GM18508 (cell line): ENCODE results near the gene LRPAP1.

Experiments used
- ATAC-seq: cut with Tn5 transposase; IDR thresholded peaks from one replicate; pipeline ENCODE4 v1.9.1; 2021; ENCODE audit warnings: moderate number of reproducible peaks; ENCODE audit not compliant: insufficient read depth, unreplicated experiment

The LRPAP1 gene

DNA sequence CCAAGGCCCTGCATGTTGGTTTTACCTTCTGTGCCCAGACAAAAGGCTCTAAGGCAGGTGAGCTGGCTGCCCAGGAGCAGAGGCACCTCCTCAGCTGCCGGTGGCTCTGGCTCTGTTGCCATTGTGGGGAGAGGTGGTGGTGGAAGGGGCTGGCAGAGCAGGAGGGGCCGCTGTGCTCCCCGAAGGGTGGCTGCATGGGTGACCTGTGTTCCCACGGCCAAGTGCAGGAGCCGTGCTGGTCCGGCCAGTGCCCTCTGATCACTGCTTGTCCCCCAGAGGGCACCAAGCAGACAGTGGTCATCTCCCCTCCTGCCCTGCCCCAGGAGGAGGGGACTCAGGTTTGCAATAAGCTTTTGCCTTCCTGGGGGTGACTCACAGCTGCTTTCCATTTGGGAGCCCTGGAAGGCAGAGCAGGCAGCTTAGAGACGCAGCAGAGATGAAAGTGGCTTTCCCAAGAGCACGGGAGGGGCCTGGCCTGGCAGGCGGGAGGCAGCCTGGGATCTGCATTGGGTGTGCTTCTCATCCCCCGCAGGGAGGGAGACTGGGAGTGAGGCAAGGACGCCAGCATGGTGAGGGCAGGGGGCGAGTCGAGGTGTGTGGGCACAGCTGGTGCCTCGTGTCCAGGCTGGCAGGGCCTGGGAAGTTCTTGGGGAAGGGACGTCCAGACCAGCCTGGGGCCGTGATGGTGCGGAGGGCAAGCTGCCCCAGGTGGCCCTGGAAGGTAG, 40.4 kb downstream of the LRPAP1 start:
- ATAC-seq = no peak

- no peak for ATAC-seq
Observed at GRCh38 chr4:3489451-3489962, 42.7 kb downstream of the LRPAP1 start.

GRCh38 chr4:3488820-3489219, 43.4 kb downstream of the LRPAP1 start:
- no peak for ATAC-seq

DNA sequence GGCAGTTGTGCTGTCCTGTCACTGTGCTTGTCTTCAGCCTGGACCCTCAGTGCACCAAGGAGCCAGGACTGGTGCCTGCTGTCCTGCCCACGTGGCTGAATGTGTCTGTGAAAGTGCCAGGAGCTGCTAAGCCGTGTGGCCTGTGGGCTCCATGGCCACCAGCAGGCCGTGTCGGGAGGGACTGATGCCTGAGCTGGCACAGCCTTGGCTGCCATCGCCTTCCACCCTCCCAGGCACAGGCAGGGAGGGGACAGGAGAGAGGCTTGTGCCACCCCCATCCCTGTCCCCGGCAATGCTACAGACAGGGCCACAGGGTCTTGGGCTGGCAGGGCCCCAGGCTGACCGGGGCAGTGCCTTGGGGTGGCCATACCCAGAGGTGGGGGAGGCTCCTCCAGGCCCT, 44.4 kb downstream of the LRPAP1 start:
- ATAC-seq = no peak

DNA sequence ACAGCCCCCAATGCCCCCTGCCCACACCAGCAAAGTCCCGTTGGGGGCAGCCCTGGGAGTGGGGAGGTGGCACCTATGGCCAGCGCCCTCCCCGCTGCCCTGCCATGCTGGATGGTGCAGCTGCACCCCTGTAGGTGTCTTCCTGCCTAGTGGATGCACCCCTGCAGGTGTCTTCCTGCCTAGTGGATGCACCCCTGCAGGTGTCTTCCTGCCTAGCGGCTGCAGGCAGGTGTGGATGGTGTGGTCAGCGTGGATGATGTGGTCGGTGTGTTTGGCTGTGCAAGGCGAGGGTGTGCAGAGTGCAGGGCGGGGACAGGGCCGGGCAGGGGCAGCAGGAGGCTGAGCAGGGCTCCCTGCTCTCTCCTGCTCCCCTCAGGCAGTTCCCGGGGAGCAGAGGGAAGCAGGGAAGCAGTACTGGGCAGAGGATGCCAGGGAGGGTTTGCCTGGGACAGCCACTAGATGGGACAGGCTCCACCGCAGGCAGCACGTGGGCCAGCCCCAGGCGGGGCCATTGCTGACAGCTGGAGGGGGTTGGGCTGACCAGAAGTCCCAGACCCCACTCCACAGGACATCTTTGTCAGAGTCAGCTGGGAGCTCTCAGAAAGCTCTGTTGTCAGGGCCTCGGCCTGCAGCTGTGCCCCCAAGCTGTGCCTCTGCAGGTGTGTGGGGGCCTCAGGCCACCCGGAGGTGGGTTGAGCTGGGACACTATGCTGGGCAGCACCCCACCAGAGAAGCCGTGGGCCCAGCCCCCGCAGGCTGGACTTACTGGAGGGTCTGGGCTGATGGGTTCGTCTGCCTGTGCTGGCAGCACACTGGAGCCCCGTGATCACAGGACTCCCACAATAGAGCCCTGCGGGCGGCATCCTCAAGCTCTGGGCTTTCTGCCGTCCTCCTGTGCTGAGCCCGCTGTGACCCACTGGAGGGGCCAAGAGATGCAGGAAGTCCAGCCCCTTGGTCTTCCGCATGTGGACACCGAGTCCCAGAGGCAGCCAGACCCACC, 45.4 kb downstream of the LRPAP1 start:
- ATAC-seq = no peak

DNA sequence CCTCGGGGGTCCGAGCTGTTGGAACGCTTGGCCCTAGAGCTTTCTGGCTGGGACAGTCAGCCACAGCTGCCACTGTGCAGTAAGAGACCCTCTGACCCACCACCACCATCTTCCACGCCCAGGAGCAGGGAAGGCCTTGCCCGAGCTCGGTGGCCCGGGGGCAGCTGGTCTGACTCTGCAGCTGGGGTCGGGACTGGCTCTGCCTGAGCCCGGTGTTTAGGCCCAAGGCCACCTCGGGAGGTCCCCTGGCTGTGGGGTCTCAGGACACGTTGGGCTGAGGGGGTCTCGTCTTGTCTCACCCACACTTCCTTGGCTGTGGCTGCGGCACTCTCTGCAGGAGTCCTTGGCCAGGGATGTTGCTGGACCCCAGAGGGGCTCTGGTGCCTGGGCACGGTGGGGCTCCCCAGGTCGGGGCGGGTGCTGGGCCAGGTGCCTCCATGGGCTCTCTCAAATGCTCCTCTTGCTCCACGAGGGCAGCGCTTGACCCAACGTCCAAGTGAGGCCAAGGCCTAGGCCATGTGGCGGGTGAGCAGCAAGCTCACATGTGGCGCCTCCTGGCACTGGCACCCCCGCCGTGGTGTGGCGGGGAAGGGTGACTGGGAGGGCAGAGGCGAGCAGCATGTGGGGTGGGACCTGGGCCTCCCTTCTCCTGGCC, 46.2 kb downstream of the LRPAP1 start:
- ATAC-seq = no peak

DNA sequence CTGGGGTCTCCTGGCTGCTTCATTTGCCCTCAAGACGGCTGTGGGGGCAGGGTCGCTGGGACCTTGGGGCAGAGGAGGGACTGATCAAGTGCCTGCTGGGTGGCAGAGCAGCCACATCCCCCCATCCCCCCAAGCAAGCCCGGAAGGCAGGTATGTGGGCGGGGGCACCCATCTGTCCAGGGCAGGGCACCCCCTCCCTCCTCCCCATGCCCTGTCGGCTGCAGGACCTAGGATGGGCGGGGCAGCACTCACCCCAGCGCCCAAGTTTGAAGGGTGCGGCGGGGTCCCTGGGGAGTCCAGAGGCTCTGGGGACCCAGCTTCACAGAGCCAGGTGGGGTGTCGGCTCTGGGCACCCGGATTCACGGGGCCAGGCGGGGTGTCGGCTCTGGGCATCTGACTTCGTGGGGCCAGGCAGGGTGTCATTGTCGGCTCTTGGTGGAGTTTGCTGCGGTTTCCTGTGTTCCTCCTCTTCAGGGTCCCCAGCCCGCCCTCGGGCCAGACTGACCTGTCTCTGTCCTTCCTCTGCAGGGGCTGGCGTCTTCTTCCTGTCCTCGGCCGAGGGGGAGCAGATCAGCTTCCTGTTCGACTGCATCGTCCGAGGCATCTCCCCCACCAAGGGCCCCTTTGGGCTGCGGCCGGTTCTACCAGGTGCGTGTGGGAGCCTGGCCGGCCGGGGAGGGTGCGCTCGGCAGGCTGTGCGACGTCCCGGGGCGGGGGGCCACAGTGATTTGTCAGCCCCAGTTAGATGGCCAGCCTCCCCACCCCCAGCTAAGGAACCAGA, 47.0 kb downstream of the LRPAP1 start:
- no peak for ATAC-seq

DNA sequence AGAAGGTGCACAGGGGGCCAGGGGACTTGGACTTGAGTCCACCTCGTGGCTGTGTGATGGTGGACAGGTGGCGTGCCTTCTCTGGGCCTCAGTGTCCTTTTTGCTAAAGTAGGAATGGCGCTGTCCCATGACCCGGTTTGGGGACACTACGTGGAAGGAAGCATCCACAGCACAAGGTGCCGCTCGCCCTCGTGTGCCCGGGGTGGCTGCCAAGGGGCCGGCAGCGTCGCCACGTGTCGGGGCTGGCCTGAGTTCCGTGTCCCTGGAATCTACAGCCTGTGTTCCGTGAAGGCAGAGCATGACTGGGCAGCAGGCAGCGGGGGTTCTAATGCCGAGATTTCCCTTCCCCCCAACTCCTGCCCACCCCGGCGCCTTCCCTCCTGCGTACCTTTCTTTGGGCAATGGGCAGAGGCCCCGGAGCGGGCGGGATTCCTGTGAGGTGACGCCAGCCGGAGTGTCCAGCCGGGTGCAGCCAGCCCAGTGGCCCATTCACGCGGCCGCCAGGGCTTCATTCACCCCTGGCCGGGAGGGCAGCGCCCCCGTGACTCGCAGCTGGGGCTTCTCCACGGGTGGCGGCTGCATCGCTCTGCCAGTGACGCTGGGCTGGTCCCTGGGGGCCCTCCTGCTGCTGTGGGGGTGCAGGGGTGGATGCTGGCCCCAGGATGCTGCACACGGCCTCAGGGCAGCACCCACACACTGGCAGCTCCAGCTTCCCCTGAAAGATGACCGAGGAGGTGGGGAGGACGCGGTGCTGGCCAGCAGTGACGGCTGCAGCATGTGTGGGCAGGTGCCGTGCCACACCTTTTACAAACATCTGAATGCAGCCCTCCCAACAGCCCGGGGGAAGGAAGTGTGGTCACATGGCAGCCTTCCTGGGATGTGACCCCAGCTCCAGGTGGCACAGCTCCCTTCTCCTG, 47.9 kb downstream of the LRPAP1 start:
- ATAC-seq = no peak

- ATAC-seq = no peak
Observed at GRCh38 chr4:3483471-3483921, 48.7 kb downstream of the LRPAP1 start.

DNA sequence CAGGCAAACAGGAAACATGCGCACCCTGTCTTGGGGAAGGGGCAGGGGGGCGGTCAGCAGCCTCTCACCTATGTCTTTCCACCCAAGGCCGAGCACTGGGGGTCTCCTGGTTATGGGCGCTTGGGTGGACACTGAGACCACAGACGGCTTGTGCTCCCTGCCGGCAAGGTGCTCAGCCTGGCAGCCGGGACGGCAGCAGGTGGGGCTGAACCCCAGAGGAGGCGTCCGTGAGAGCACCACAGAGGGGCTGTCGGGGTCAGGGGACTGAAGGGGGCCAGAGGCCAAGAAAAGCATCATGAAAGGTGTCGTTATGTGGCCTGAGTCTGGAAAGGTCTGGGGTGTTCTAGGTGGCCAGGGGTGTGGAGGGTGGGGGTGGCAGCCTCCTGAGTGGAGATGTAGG, 49.5 kb downstream of the LRPAP1 start:
- ATAC-seq = no peak

- no peak for ATAC-seq
Observed at GRCh38 chr4:3481783-3482393, 50.3 kb downstream of the LRPAP1 start.

DNA sequence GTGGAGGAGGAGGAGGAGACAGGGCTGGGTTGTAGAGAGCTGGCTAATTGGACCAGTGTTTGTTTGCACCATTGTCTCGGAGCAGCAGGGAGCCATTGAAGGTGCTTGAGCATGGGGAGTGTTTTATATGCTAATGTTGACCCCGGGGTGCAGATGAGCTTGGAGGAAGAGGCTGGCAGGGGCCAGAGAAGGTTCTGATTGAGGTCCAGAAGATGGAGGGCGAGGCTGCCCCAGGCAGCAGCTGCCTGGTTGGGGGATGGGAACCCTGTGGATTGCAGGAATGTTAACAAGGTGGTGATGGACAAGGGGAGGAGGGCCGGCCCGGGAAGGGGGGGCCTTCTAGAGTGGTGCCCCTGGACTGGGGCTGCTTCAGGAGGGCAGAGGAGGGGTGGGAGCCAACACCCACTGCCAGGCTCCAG, 51.1 kb downstream of the LRPAP1 start:
- no peak for ATAC-seq

DNA sequence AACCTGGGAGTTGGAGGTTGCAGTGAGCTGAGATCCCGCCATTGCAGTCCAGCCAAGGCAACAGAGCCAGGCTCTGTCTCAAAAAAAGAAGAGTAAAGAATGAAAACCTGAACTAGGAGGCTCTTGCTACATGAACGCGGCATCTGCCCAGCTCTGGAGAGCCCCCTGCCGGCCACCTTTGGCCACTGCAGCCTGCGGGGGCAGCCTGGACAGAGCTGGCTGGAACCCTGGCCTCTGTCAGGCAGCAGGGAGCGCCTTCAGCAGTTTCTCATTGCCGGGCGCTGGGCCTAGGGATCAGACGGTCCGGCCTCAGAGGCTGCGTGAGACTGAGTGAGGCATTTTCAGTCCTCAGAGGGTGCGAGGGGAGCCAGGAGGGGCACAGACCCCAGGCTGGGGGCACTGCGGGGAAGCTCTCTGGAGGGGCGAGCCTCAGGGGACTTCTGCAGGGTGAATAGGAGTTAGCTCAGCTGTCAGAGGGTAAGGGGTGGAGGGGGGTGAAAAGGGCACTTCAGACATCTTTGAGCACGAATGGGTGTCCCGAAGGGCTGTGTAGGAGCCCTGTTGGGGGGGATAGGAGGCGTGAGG, 51.6 kb downstream of the LRPAP1 start:
- ATAC-seq = no peak

DNA sequence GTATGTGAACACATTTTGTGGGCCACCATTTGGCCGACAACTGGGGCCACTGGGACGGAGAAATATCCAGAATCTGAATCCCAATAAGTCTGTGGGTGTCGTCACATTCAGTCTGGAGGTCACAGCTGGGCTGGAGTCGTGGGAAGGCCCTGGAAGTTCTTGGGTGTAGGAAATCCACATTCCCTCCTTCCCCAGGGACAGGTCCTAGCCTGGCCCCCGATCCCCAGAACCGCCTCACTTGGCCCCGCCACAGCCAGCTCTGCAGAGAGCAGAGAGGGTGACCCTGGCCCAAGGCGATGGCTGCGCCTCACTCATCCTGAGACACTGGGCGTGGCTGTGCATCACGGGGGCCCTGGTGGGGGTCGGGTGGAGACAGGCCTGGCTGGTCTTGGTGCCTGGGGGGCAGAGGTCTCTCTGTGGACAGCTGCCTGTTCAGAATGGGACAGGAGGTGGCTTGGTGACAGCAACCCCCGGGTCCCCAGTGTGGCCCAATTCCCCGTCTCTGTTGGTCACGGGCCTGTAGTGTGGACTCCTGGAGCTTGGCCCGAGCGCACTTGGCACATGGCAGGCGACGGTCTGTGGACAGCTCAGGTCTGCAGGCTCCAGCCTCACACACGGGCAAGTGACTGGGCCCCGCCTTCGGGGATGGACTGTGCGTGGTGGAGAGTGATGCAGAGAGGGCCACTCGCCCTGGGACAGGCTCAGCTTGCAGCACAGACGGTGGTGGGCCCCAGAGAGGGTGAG, 52.7 kb downstream of the LRPAP1 start:
- no peak for ATAC-seq

DNA sequence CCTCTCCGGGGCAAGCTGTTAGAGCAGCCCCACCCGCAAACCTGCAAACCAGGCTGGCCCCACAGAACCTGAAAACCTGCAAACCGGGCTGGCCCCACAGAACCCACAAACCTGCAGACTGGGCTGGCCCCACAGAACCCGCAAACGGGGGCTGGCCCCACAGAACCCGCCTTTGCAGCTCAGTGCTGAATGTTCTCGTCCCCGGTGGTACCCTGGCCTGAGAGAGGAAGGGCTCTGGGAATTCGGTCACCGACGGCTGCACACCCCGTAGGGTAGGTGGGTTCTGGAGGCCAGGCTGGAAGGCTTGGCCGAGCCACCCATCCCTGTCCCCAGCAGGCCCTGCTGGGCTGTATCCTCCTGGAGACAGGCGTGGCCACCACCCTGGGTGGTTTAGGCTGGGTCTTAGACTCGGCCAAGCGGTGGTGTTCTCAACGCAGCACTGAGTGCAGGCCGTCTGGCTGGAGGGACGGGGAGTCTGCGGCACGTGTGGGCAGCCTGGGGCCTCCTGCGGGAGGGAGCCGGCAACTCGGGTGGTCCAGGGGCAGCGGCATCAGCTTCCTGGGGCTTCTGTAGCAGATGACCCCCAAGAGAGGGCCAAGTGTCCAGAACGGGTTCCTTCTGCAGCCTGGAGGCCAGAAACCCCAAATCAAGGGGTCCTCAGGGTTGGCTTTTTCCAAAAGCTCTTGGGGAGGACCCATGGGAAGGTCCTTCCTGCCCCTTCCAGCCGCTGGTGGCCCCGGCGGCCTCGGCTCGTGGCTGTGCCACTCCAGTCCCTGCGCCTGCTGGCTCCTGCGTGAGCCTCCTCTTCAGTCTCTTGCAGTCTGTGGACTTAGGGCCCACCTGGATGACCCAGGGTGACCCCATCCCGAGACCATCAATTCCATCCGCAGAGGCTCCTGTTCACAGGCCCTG, 53.5 kb downstream of the LRPAP1 start:
- ATAC-seq = no peak

GRCh38 chr4:3477750-3478430, 54.3 kb downstream of the LRPAP1 start:
- no peak for ATAC-seq
